ENCODE data around the gene OTOF. TPM values are rescaled to one million over a fixed set of nuclear protein-coding genes. Genes with fewer than 3 reads are reported as not detected.

OTOF gene
- total RNA-seq, 1 donor from 2014 or later: not detected

DNA sequence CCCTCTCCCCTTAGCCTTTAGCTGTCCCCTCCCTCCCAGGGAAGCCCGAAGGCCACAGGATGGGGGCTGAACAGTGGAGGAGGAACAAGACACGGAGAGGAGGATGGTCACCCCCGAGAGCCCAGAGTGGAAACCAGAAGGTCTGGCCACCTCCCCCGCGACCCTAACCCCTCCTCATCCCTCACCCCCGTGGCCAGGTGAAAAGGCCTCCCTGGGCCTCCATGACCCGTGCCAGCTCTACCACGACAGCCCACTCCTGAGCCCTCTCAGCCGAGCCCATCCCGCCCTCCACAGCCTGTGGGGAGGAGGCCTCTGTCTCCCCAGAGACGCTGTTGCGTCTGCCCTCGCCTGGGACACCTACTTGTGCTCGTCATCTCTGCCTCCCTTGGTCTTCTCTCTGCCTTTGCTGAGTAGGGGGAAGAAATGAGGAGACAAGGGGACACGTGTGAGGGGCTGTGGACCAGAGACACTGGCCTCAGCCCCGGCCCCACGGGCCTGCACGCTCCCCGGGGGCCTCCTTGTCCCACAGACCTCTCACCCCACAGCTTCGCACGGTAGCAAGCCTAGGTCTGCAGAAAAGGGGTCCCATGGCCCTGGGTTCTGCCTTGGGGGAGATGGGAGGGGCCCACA is 32.5 kb upstream of the OTOF start:
- Histone ChIP-seq H3K4me1 (no peaks in the 10 kb centered on the region), H3K9me3 (replicated peaks) (no peaks in the 10 kb centered on the region), H3K36me3 (no peaks in the 10 kb centered on the region), H3K27ac (replicated peaks) (no peak overlapping the region), H3K4me3 (no peak overlapping the region), H3K27me3 (ENCODE audit: low read depth) (peaks cover 35% of the 10 kb centered on the region)
- intact Hi-C loops (cut with micrococcal nuclease): no loop called here
- no peak for DNase-seq
- TF ChIP-seq, protein P1, sequence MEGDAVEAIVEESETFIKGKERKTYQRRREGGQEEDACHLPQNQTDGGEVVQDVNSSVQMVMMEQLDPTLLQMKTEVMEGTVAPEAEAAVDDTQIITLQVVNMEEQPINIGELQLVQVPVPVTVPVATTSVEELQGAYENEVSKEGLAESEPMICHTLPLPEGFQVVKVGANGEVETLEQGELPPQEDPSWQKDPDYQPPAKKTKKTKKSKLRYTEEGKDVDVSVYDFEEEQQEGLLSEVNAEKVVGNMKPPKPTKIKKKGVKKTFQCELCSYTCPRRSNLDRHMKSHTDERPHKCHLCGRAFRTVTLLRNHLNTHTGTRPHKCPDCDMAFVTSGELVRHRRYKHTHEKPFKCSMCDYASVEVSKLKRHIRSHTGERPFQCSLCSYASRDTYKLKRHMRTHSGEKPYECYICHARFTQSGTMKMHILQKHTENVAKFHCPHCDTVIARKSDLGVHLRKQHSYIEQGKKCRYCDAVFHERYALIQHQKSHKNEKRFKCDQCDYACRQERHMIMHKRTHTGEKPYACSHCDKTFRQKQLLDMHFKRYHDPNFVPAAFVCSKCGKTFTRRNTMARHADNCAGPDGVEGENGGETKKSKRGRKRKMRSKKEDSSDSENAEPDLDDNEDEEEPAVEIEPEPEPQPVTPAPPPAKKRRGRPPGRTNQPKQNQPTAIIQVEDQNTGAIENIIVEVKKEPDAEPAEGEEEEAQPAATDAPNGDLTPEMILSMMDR (IDR thresholded peaks at IDR 0.05; ENCODE audit: borderline replicate concordance): no peak

DNA sequence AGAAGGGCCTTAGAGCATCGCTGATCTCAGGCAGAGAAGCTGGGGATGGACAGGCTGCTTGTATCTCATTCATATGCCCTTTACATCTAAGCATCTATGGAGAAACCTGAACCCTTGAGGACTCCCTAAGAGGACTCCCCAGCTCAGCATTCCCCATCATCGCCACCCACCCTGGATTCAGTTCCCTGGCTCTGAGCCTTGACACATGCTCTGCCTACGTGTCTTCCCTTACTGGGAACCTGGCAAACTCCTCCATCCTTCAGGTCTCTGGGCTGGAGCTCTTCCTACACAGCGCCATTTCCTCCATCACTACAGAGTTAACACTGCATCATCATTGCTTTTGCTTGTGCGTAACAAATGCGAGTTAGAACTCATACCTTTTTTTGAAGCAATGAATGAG is 31.2 kb upstream of the OTOF start:
- no peak overlapping the region for H3K27ac ChIP-seq (replicated peaks)
- H3K9me3 ChIP-seq (replicated peaks): no peaks in the 10 kb centered on the region
- peaks cover 29% of the 10 kb centered on the region for H3K27me3 ChIP-seq (ENCODE audit: low read depth)
- TF ChIP-seq, protein P1 (IDR thresholded peaks at IDR 0.05; ENCODE audit: borderline replicate concordance): no peak
- no peak for DNase-seq
- no peaks in the 10 kb centered on the region for H3K36me3 ChIP-seq
- intact Hi-C loops (cut with micrococcal nuclease): no loop called here
- no peaks in the 10 kb centered on the region for H3K4me1 ChIP-seq
- no peak overlapping the region for H3K4me3 ChIP-seq

DNA sequence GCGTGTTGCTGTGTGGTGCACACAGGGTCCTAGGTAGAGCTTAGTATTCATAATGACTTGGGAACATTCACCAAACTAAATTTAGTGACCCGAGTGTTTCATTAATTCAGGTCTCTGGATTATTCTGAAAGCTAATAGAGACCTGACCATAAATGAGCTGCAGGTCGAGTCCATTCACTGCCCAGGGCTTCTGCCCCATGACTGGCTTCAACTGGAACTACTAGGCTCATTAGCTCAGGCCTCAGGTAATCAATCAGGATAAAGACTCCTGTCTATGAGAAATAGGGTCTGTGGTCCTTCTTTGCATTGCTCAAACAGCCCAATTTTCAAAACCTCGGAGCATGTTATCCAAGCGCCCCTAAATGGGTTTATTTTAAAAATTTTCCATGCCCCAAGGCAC is 30.0 kb upstream of the OTOF start:
- no peaks in the 10 kb centered on the region for H3K36me3 ChIP-seq
- TF ChIP-seq, protein P1 (IDR thresholded peaks at IDR 0.05; ENCODE audit: borderline replicate concordance): no peak
- peaks cover 28% of the 10 kb centered on the region for H3K27me3 ChIP-seq (ENCODE audit: low read depth)
- no peak for DNase-seq
- no peak overlapping the region for H3K4me3 ChIP-seq
- intact Hi-C loops (cut with micrococcal nuclease): no loop called here
- H3K4me1 ChIP-seq: peaks cover 9% of the 10 kb centered on the region
- H3K27ac ChIP-seq (replicated peaks): no peak overlapping the region
- H3K9me3 ChIP-seq (replicated peaks): no peaks in the 10 kb centered on the region

DNA sequence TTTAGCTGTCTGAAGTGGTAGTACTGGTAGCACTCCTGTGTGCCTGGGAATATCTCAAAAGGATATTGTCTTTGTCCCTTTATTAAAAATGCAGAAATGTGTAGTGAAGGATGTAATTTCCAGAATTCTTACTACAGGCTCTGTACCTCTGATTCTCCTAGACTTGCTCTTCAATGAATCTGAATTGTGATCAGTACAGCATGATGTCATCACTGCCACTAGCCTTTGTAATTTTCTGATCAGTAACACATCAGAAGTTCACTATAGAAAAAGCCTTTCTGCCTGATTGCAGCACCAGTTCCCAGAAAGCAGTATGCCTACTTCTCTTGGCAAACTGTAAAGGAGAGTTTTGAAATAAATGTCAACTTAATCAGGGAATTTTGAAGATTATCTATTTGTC is 29.2 kb upstream of the OTOF start:
- TF ChIP-seq, protein P1 (IDR thresholded peaks at IDR 0.05; ENCODE audit: borderline replicate concordance): no peak
- intact Hi-C loops (cut with micrococcal nuclease): no loop called here

DNA sequence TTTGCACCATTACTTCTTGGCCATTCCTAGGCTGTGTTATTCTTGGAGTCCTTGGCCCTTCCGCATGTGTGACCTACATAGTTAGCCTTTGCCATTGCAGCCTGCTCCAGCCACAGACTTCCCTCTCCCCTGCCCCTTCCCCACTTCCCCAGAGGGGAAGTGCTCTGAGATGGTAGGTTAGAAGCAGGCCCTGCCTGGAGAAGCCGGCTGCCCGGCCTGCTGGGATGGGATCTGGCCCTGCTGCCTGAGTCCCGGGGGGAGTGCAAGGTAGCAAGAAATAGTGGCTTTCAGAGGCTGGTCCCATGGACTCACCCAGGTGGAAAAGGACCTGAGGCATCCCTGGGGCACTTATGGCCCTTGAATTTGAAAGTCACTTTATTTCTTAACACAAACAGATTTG is 28.4 kb upstream of the OTOF start:
- intact Hi-C loops (cut with micrococcal nuclease): no loop called here

More for the DNA sequence above, 29.2 kb upstream of the OTOF start:
- no peak overlapping the region for H3K27ac ChIP-seq (replicated peaks)
- no peak for DNase-seq
- H3K4me1 ChIP-seq: peaks cover 11% of the 10 kb centered on the region
- no peaks in the 10 kb centered on the region for H3K36me3 ChIP-seq
- H3K9me3 ChIP-seq (replicated peaks): no peaks in the 10 kb centered on the region
- no peak overlapping the region for H3K4me3 ChIP-seq
- H3K27me3 ChIP-seq (ENCODE audit: low read depth): peaks cover 26% of the 10 kb centered on the region

More for the DNA sequence above, 28.4 kb upstream of the OTOF start:
- no peak overlapping the region for H3K4me3 ChIP-seq
- H3K27me3 ChIP-seq (ENCODE audit: low read depth): peaks cover 33% of the 10 kb centered on the region
- no peak overlapping the region for H3K27ac ChIP-seq (replicated peaks)
- peaks cover 11% of the 10 kb centered on the region for H3K4me1 ChIP-seq
- TF ChIP-seq, protein P1 (IDR thresholded peaks at IDR 0.05; ENCODE audit: borderline replicate concordance): no peak
- no peaks in the 10 kb centered on the region for H3K9me3 ChIP-seq (replicated peaks)
- DNase-seq: no peak
- no peaks in the 10 kb centered on the region for H3K36me3 ChIP-seq

Measured in left ventricle myocardium inferior (tissue), 1 donor.